HEK293T (cell line): ENCODE data around the gene CHODL.

ENCODE experiments used
- CTCF ChIA-PET: fragments of 350-600 bp; formaldehyde crosslinking; extraction: SDS; loops from one replicate; lab custom pipeline; 2021; ENCODE audit warnings: antibody characterized with exemption, inconsistent platforms; lab: Yijun Ruan, JAX
- POLR2A ChIA-PET: fragments of 350-600 bp; formaldehyde crosslinking; extraction: SDS; loops from one replicate; lab custom pipeline; 2020; ENCODE audit warnings: antibody characterized with exemption, inconsistent platforms; lab: Yijun Ruan, JAX
- DNase-seq: peaks from one replicate; pipeline ENCODE4 v3.0.0; 2012; ENCODE audit warnings: mixed read lengths; ENCODE audit errors: extremely low spot score
- ARNT ChIP-seq: fragments of 450-650 bp; IDR thresholded peaks from 2 replicates; pipeline ENCODE4 v1.6.1; 2017; ENCODE audit warnings: mild to moderate bottlenecking
- ELF4 ChIP-seq: fragments of 450-650 bp; IDR thresholded peaks from 2 replicates; pipeline ENCODE4 v1.6.1; 2017; ENCODE audit warnings: antibody characterized with exemption
- FOXA1 ChIP-seq: fragments of 450-650 bp; IDR thresholded peaks from 2 replicates; pipeline ENCODE4 v1.6.1; 2016; ENCODE audit warnings: mild to moderate bottlenecking
- FOXK2 ChIP-seq: fragments of 450-650 bp; IDR thresholded peaks from 2 replicates; pipeline ENCODE4 v1.6.1; 2016; ENCODE audit warnings: mild to moderate bottlenecking
- FOXM1 ChIP-seq: fragments of 450-650 bp; IDR thresholded peaks from 2 replicates; pipeline ENCODE4 v1.6.1; 2017; ENCODE audit warnings: mild to moderate bottlenecking, borderline replicate concordance
- HDGF ChIP-seq: fragments of 450-650 bp; IDR thresholded peaks from 2 replicates; pipeline ENCODE4 v1.6.1; 2017; ENCODE audit warnings: antibody characterized with exemption, borderline replicate concordance
- L3MBTL2 ChIP-seq: fragments of 450-650 bp; conservative IDR thresholded peaks from 2 replicates; pipeline ENCODE4 v1.6.1; 2016; ENCODE audit warnings: mild to moderate bottlenecking
- LEF1 ChIP-seq: fragments of 450-650 bp; IDR thresholded peaks from 2 replicates; pipeline ENCODE4 v1.6.1; 2017; ENCODE audit warnings: mild to moderate bottlenecking, borderline replicate concordance
- NFRKB ChIP-seq: fragments of 450-650 bp; IDR thresholded peaks from 2 replicates; pipeline ENCODE4 v1.6.1; 2016; ENCODE audit warnings: mild to moderate bottlenecking, moderate library complexity
- PKNOX1 ChIP-seq: fragments of 450-650 bp; IDR thresholded peaks from 2 replicates; pipeline ENCODE4 v1.6.1; 2016
- SP1 ChIP-seq: fragments of 450-650 bp; IDR thresholded peaks from 2 replicates; pipeline ENCODE4 v1.6.1; 2017
- SUZ12 ChIP-seq: fragments of 450-650 bp; IDR thresholded peaks from 2 replicates; pipeline ENCODE4 v1.6.1; 2016; ENCODE audit warnings: mild to moderate bottlenecking
- TARDBP ChIP-seq: fragments of 450-650 bp; IDR thresholded peaks from 2 replicates; pipeline ENCODE4 v1.6.1; 2016
- ZNF384 ChIP-seq: fragments of 450-650 bp; IDR thresholded peaks from 2 replicates; pipeline ENCODE4 v1.6.1; 2016

The CHODL gene

GRCh38 chr21:18298228-18298627, 53.6 kb downstream of the CHODL start:
- TF ChIP-seq ZNF384 (no peak), LEF1 (no peak), L3MBTL2 (no peak), FOXM1 (no peak), ARNT (no peak), FOXA1 (no peak), HDGF (no peak), PKNOX1 (no peak), SUZ12 (no peak), TARDBP (no peak), FOXK2 (no peak), ELF4 (no peak), NFRKB (no peak), SP1 (no peak)
- ChIA-PET POLR2A (no interaction called here), CTCF (no interaction called here)
- no peak for DNase-seq
